ENCODE measurements around the gene ALPG. TPM values are rescaled to one million over a fixed set of nuclear protein-coding genes. Genes with fewer than 3 reads are reported as not detected.
"Not testable (repeated sequence)": the region's sequence is repeated elsewhere in the genome, so short reads cannot be mapped to it uniquely, and the experiment has no call there.

ALPG gene
- total RNA-seq, 1 donor from 2014 or later, result not detected

- no peak for ATAC-seq
- intact Hi-C loops (cut with DNase I), result no loop called here
- DNase-seq (ENCODE audit: low spot score), result no peak
These were observed 17.3 kb upstream of the ALPG start for GRCh38 chr2:232389327-232389726.

GRCh38 chr2:232390661-232391060, 16.0 kb upstream of the ALPG start:
- no peak for ATAC-seq
- intact Hi-C loops (cut with DNase I), result no loop called here
- DNase-seq (ENCODE audit: low spot score), result no peak

- ATAC-seq (no peak), DNase-seq (ENCODE audit: low spot score) (no peak)
- intact Hi-C loops (cut with DNase I), result no loop called here
These were observed 13.1 kb upstream of the ALPG start for GRCh38 chr2:232393556-232393955.

GRCh38 chr2:232394431-232394830, 12.2 kb upstream of the ALPG start:
- intact Hi-C loops (cut with DNase I); ATAC-seq; DNase-seq (ENCODE audit: low spot score): not testable (repeated sequence)

- intact Hi-C loops (cut with DNase I), result no loop called here
- no peak for ATAC-seq
These were observed 11.1 kb upstream of the ALPG start for GRCh38 chr2:232395586-232395985.

GRCh38 chr2:232396683-232397082, 10.0 kb upstream of the ALPG start:
- intact Hi-C loops (cut with DNase I), result no loop called here
- DNase-seq (ENCODE audit: low spot score), result no peak
- no peak for ATAC-seq

More at GRCh38 chr2:232395586-232395985, 11.1 kb upstream of the ALPG start:
- no peak for DNase-seq (ENCODE audit: low spot score)

GRCh38 chr2:232398293-232399034, 8.2 kb upstream of the ALPG start:
- intact Hi-C loops (cut with DNase I), result no loop called here
- ATAC-seq (no peak), DNase-seq (ENCODE audit: low spot score) (peak; percentile 8)

- intact Hi-C loops (cut with DNase I), result no loop called here
- no peak for ATAC-seq
- DNase-seq (ENCODE audit: low spot score), result peak; percentile 1
These were observed 6.2 kb upstream of the ALPG start for GRCh38 chr2:232400256-232401015.

GRCh38 chr2:232402518-232402917, 4.1 kb upstream of the ALPG start:
- intact Hi-C loops (cut with DNase I), result no loop called here
- ATAC-seq, result no peak
- peak; percentile 35 for DNase-seq (ENCODE audit: low spot score)

GRCh38 chr2:232405943-232406510, 617 bp upstream of the ALPG start:
- intact Hi-C loops (cut with DNase I), result no loop called here
- ATAC-seq (no peak), DNase-seq (ENCODE audit: low spot score) (no peak)

GRCh38 chr2:232407428-232408150, 945 bp downstream of the ALPG start:
- DNase-seq (ENCODE audit: low spot score); ATAC-seq; intact Hi-C loops (cut with DNase I): not testable (repeated sequence)

- intact Hi-C loops (cut with DNase I); ATAC-seq; DNase-seq (ENCODE audit: low spot score): not testable (repeated sequence)
These were observed 1.6 kb downstream of the ALPG start for GRCh38 chr2:232408269-232408668.

GRCh38 chr2:232409617-232410016, 3.0 kb downstream of the ALPG start:
- not testable (repeated sequence) for ATAC-seq; DNase-seq (ENCODE audit: low spot score)
- intact Hi-C loops (cut with DNase I), result loop anchor here (5.0 kb wide), 1 partner anchor 728 kb away; no protein-coding TSS in a partner anchor

GRCh38 chr2:232410238-232410900, 3.7 kb downstream of the ALPG start:
- no peak for ATAC-seq
- intact Hi-C loops (cut with DNase I), result loop anchor here (5.0 kb wide), 1 partner anchor 727 kb away; no protein-coding TSS in a partner anchor
- DNase-seq (ENCODE audit: low spot score), result no peak

GRCh38 chr2:232411901-232412629, 5.4 kb downstream of the ALPG start:
- DNase-seq (ENCODE audit: low spot score), result no peak
- no peak for ATAC-seq
- intact Hi-C loops (cut with DNase I), result loop anchor here (5.0 kb wide), 1 partner anchor 725 kb away; no protein-coding TSS in a partner anchor

GRCh38 chr2:232412986-232413385, 6.3 kb downstream of the ALPG start:
- DNase-seq (ENCODE audit: low spot score), result no peak
- ATAC-seq, result no peak
- intact Hi-C loops (cut with DNase I), result loop anchor here (5.0 kb wide), 1 partner anchor 724 kb away; no protein-coding TSS in a partner anchor

- DNase-seq (ENCODE audit: low spot score), result peak; percentile 46
- intact Hi-C loops (cut with DNase I), result no loop called here
- ATAC-seq, result no peak
These were observed 8.6 kb downstream of the ALPG start for GRCh38 chr2:232415138-232415690.

All from sciatic nerve (tissue), 2 donors.